Measurements from ENCODE around the gene TRAF1. TPM values are rescaled to one million over a fixed set of nuclear protein-coding genes. Genes with fewer than 3 reads are reported as not detected.

Gene TRAF1
- total RNA-seq, 1 donor = 0.86 TPM

DNA sequence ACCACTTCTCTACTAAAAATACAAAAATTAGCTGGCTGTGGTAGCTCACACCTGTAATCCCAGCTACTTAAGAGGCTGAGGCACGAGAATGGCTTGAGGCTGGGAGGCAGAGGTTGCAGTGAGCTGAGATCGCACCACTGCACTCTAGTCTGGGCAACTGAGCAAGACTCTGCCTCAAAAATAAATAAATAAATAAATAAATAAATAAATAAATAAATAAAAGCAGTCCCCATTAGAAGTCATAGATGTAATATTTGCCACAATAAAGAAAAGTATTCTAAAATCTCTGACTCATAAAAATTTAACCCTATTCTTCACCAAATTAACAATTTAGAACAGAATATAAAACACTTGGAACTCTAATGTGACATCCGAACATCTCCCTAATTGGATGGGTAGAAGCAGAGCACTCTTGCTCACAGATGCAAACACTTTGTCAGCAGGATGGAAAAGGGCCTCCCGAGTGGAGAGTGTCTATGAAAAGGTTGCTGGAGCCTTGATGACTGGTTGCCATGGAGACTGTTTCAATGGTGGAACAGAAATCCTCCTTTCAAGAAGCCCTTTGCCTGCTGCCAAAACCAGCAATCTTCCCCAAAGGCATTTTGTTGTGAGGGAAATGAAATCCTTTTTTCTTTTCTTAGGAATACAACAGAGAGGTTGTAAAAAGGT, 38.9 kb upstream of the TRAF1 start:
- no peak for DNase-seq (ENCODE audit: low read depth)
- no peak overlapping the region for H3K4me3 ChIP-seq (ENCODE audit: low read depth, low read length)
- TF ChIP-seq, protein P1, sequence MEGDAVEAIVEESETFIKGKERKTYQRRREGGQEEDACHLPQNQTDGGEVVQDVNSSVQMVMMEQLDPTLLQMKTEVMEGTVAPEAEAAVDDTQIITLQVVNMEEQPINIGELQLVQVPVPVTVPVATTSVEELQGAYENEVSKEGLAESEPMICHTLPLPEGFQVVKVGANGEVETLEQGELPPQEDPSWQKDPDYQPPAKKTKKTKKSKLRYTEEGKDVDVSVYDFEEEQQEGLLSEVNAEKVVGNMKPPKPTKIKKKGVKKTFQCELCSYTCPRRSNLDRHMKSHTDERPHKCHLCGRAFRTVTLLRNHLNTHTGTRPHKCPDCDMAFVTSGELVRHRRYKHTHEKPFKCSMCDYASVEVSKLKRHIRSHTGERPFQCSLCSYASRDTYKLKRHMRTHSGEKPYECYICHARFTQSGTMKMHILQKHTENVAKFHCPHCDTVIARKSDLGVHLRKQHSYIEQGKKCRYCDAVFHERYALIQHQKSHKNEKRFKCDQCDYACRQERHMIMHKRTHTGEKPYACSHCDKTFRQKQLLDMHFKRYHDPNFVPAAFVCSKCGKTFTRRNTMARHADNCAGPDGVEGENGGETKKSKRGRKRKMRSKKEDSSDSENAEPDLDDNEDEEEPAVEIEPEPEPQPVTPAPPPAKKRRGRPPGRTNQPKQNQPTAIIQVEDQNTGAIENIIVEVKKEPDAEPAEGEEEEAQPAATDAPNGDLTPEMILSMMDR (IDR thresholded peaks at IDR 0.05; ENCODE audit: insufficient read depth, low read depth, low read length) = no peak

DNA sequence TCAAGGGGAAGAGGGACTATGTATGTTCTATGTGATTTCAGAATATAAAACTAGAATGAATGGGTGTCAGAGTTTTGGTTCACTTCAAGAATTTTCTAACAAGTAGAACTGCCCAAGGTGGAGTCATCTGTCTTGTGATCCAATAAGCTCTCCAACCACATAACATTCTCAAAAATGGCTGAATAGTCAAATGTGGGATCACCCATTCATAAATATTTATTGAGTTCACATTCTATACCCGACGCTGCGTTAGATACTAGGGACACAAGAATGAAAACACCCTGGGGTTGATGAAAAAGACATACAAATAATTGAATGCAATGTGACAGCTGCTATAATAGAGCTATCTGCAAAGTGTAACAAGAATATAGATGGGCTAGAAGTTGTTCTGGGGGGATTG, 35.3 kb upstream of the TRAF1 start:
- H3K4me3 ChIP-seq (ENCODE audit: low read depth, low read length) = no peak overlapping the region
- TF ChIP-seq, protein P1 (IDR thresholded peaks at IDR 0.05; ENCODE audit: insufficient read depth, low read depth, low read length) = no peak
- DNase-seq (ENCODE audit: low read depth) = no peak

DNA sequence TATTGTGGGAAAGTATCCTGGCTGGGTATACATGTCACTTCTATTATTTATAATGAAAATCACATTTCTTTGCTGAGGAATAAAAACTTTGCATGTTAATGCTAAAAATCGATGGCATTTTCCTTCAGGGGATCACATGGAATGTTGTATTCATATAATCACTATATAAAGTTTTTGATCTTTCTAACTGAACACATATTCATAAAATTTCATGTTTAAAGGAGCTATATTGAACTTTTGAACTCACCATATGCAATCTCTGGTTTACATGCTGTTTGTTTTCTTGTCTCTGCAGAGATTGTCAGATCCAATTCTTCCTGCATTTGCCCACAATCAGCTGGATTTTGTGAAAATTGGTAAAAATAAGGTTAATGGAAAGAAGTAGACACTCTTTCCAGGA, 33.4 kb upstream of the TRAF1 start:
- no peak for DNase-seq (ENCODE audit: low read depth)
- TF ChIP-seq, protein P1 (IDR thresholded peaks at IDR 0.05; ENCODE audit: insufficient read depth, low read depth, low read length) = no peak

DNA sequence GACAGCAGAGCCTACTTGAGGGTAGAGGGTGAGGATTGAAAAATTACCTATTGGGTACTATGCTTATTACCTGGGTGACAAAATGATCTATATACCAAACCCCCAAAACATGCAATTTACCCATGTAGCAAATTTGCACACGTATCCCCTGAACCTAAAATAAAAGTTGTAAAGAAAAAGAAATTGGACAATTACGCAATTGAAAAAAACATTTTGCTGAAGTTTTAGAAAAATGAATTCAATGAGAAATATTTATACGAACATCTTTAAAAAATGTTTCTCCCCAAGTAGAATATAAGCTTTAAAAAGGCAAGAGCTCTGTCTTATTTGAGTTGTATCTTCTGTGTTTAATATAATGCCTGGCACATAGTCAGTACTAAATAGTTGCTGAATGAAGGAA, 30.3 kb upstream of the TRAF1 start:
- TF ChIP-seq, protein P1 (IDR thresholded peaks at IDR 0.05; ENCODE audit: insufficient read depth, low read depth, low read length) = no peak
- no peak overlapping the region for H3K4me3 ChIP-seq (ENCODE audit: low read depth, low read length)
- no peak for DNase-seq (ENCODE audit: low read depth)

More for the DNA sequence above, 33.4 kb upstream of the TRAF1 start:
- H3K4me3 ChIP-seq (ENCODE audit: low read depth, low read length) = no peak overlapping the region

DNA sequence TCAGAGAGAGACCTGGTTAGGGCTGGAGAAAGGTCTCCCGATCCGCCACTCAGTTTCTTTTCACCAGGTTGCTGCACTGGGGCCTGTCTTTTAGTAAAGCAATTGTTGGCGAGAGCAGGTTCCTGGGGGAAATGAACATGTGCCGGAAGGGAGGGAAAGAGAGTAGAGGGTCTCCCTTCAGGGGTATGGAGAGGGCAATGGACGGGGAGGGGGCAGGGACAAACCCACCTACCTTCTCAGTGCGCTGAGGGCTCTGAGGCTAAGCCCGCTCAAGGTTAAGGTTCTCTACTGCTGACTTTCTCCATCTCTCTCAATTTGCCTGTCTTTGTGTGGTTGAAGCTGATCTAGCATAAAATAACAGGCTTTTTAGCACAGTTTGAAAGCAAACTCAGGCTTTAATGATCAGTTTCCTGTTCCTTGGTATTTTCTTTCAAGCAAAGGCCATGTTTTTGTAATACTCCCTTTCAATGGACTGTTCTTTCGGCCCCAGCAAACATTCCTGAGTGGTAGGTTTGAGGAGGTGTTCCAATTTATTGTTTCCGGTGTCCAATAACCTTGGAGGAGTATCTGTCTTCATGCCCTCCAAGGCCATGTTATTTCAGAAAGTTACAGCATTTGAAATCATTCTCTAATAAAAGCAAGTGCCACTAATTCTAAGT, 25.5 kb upstream of the TRAF1 start:
- no peak for DNase-seq (ENCODE audit: low read depth)
- TF ChIP-seq, protein P1 (IDR thresholded peaks at IDR 0.05; ENCODE audit: insufficient read depth, low read depth, low read length) = no peak
- no peak overlapping the region for H3K4me3 ChIP-seq (ENCODE audit: low read depth, low read length)

DNA sequence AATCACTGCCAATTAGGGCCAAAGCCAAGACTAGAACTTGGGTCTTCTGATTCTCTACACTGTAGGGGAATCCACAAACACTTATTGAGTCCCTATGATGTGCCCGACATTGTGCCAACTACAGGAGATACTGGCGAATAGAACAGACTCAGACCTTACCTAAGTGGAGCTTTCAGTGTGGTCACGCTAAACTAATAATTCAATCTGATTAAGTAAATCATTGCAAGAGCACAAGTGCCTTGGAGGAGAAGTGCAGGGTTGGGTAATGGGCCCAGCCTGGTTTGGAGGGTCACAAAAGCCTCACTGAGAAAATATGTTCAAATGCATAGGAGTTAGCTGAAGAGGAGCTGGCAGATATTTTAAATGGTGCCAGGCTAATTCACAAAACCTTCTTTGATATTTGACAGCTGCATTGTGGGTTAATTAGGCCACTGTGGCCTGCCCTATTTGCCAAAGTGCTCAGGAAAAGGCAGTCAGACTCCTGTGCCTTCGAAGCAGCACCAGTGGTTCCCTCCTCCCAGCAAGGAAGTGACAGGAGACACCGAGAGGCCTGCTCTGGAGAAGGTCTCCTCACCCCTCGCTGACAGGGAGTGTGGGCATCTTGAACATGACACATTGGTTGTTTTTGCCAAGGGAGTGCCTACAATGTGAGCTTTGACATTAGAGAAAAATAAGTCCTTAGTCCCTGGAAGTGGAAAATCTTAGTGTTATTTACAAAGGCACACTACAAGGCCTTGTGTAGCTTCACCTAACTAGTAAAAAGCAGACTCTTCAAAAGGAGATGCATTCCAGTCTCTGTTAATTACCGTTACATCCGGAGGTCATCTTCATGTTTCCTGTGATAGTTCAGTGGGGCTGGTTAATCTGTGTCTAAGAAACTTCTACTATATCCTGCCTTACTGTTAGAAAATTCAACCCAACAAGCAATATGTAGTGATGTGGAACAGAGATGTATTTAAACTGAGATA, 24.1 kb upstream of the TRAF1 start:
- H3K4me3 ChIP-seq (ENCODE audit: low read depth, low read length) = no peak overlapping the region
- no peak for DNase-seq (ENCODE audit: low read depth)
- TF ChIP-seq, protein P1 (IDR thresholded peaks at IDR 0.05; ENCODE audit: insufficient read depth, low read depth, low read length) = no peak
